ENCODE data around the gene CEP162.
"Not testable (repeated sequence)": the region's sequence is repeated elsewhere in the genome, so short reads cannot be mapped to it uniquely, and the experiment has no call there.

Gene CEP162

DNA sequence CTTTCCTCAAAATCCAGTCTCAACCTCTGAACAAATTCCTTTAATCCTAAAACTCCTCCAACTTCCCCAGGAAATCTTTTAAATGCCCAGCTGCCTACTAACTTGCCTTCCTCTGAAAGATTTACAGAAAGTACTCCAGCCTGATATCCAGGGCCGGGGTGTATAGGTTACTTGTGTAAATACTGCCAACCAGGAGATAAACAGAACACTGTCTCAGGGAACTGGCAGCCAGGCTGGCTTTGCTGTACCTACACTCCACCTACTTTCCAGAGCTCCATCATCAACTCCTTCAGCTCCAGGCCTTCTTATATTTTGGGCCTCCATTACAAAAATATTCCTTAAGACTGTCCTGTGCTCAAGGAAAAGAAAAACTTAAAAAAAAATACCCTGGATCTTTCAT, 85.9 kb downstream of the CEP162 start:
- DNase-seq, result no peak

DNA sequence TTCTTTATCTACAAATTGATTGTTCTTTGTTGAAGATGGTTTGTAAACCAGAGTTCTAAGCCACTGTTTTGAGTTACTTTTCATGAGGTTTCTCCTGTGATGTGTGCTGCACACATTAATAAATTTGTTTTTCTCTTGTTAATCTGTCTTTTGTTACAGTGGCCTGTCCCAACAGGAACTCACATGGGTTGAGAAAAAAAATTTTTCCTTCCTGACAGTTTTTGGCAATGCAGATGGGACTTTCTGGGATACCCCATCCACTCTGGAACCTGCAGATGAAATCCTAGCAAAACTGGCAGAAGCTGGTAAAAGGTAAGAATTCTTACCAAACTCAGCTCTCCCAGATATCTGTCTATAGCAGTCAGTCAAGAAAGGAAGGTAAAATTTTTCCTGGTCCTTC, 88.1 kb downstream of the CEP162 start:
- DNase-seq, result no peak

DNA sequence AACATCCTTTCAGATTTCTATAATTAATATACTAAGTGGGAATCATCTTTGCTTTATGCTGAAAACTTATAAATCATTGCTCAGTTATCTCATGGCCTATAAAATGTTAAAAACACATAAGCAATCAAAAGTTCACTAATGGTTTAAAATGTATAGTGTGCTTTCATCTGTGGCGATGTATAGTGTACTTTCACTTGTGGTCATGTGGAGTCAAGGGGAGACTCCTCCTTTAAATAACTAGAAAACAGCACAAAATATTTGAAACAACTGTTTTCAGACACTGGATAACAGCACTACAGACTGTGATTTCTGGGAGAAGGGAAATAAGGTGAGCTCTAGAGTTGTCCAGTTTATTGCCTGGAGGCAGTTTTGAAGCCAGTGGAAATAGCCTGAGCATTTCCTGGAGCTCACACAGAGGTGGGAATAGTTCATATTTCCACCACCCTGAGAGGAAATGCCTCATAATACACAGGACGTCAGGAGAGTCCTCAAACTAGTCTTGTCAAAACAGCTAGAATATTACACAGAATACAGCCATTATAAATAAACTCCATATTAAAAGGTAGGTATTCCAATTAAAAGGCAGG, 89.4 kb downstream of the CEP162 start:
- DNase-seq, result no peak

DNA sequence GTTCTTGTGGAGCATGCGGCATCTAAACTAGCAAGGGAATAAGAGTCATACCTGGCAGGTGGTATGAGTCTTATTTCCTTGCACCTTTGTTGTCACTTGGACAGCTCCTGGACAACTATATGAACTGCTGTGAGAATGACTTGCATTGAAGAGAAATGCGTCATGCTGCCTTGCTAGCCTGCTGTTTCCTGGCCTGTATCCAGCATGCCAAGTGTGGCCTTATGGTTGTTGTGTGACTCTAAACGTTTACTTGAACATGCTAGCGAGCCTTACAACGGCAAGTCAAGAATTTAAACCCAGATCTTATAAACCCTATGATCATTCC, 90.4 kb downstream of the CEP162 start:
- no peak for DNase-seq

DNA sequence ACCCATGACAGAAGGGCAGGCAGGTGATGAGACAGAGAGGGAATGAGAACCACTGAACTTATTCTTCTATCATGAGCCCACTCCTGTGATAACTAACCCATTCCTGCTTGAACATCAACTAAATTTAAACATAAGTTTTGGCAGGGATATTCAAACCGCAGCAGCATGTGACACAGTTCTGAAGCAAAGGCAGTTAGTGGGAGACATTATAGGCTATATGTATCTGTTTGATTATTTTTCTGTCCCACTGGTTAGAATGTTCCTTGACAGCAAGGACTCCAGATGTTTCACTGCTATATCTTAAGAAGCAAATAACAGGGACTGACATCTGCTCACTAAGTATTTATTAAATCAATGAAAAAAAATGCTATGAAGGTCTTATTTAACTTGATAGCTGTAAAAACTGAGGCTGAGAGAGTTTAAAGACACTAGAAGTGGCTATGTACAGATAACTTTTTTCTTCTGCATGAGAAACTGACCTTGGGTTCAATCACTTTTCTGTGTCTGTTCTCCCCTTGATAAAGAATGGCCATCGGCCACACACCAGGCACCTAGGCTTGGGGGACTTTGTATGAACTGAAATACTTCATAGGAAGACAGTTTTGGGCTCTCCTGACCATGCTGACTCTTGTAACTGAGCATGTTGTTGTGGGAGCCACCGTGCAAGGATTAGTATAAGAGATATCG, 90.9 kb downstream of the CEP162 start:
- DNase-seq, result no peak

DNA sequence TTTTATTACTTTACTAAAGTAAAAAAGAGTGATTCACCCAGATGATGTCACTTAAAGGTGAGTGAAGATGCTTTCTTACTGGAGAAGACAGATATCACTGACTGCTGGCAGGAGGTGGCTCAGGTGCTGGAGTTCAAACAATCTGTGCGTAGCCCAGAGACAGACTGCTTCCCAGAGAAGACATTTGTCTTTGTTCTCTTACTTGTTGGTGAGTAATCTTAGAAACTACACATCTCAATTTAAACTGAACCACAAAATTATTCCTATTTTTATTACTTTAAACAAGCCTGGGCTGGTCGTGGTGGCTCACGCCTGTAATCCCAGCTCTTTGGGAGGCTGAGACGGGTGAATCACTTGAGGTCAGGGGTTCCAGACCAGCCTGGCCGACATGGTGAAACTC, 92.2 kb downstream of the CEP162 start:
- no peak for DNase-seq

DNA sequence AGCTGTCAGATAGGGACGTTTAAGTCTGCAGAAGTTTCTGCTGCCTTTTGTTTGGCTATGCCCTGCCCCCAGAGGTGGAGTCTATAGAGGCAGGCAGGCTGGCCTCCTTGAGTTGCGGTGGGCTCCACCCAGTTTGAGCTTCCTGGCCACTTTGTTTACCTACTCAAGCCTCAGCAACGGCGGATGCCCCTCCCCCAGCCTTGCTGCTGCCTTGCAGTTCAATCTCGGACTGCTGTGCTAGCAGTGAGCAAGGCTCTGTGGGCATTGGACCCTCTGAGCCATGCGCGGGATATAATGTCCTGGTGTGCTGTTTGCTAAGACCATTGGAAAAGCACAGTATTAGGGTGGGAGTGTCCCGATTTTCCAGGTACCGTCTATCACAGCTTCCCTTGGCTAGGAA, 94.1 kb downstream of the CEP162 start:
- not testable (repeated sequence) for DNase-seq

DNA sequence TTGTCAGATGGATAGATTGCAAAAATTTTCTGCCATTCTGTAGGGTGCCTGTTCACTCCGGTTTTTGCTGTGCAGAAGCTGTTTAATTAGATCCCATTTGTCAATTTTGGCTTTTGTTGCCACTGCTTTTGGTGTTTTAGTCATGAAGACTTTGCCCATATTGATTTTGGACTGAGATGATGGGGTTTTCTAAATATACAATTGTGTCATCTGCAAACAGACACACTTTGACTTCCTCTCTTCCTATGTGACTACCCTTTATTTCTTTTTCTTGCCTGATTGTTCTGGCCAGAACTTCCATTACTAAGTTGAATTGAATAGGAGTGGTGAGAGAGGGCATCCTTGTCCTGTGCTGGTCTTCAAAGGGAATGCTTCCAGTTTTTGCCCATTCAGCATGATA, 97.9 kb downstream of the CEP162 start:
- not testable (repeated sequence) for DNase-seq

DNA sequence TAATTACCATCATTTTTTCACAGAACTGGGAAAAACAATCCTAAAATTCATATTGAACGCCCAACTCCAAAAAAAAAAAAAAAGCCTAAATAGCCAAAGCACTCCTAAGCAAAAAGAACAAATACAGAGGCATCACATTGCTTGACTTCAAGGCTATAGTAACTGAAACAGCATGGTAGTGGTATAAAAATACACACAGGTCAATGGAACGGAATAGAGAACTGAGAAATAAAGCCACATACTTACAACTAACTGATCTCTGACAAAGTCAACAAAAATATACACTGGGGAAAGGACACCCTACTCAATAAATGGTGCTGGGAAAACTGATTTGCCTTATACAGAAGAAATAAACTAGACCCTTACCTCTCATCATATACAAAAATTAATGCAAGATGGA, 104.3 kb downstream of the CEP162 start:
- DNase-seq, result no peak

DNA sequence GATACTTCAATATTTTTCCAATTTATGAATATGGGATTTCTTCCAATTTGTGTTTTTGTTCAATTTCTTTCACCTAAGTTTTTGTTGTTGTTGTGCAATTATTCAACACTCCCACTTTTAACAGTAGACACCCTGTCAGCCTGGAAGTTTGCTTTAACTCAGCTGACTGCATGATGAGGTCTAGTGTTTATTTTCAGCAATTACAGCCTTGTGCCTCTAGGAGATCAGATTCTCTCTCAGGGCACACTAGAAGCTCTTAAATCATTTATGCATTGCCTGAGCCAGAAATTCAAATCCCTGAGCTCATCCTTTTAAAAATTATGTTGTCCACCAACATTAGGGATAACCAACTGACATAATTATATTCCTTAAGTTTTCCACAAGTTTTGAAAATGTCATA, 108.2 kb downstream of the CEP162 start:
- DNase-seq, result no peak

DNA sequence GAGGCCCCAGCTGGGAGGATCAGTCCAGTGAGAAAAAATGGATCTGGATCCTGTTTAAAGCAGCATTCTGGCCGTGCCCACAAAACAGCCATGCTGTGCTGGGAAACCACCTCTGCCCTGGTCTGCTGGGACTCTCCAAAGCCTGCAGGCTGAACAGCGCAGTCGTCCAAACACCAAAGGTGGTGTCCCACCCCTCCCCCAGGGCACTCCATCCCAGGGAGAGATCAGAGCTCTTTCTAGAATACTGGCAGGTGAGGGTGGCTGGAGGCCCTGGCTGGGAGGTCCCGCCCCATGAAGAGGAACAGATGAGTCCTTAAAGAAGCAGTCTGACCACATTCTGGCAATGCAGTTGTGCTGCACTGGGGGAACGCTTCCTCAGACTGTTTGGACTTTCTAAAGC, 109.3 kb downstream of the CEP162 start:
- DNase-seq, result no peak

DNA sequence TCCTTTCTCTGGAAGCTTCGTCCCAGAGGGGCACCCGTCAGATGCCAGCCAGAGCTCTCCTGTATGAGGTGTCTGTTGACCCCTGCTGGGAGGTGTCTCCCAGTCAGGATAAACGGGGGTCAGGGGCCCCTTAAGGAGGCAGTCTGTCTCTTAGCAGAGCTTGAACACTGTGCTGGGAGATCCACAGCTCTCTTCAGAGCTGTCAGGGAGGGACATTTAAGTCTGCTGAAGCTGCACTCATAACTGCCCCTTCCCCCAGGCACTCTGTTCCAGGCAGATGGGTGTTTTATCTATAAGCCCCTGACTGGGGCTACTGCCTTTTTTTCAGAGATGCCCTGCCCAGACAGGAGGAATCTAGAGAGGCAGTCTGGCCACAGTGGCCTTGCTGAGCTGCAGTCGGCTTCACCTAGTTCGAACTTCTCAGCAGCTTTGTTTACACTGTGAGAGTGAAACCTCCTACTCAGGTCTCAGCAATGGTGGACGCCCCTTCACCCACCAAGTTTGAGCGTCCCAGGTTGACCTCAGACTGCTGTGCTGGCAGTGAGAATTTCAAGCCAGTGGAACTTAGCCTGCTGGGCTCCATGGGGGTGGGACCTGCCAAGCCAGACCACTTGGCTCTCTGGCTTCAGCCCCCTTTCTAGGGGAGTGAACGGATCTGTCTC, 112.4 kb downstream of the CEP162 start:
- not testable (repeated sequence) for DNase-seq

DNA sequence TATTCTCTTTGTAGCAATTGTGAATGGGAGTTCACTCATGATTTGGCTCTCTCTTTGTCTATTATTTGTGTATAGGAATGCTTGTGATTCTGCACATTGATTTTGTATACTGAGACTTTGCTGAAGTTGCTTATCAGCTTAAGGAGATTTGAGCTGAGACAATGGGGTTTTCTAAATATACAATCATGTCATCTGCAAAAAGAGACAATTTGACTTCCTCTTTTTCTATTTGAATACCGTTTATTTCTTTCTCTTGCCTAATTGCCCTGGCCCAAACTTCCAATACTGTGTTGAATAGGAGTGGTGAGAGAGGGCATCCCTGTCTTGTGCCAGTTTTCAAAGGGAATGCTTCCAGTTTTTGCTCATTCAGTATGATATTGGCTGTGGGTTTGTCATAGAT, 116.1 kb downstream of the CEP162 start:
- not testable (repeated sequence) for DNase-seq

DNA sequence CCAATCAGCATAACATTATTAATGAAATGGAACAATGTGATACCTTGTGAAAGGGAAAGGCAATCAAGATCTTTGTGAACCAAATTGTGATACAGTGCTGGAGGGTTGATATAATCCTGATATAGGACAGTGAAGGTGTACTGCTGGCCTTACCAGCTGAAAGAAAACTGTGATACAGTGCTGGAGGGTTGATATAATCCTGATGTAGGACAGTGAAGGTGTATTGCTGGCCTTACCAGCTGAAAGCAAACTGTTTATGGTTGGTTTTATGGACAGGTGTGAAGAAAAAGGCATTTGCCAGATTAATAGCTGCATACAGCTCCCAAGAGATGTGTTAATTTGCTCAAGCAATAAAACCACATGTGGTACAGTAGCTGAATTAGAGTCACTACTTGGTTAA, 119.9 kb downstream of the CEP162 start:
- no peak for DNase-seq

DNA sequence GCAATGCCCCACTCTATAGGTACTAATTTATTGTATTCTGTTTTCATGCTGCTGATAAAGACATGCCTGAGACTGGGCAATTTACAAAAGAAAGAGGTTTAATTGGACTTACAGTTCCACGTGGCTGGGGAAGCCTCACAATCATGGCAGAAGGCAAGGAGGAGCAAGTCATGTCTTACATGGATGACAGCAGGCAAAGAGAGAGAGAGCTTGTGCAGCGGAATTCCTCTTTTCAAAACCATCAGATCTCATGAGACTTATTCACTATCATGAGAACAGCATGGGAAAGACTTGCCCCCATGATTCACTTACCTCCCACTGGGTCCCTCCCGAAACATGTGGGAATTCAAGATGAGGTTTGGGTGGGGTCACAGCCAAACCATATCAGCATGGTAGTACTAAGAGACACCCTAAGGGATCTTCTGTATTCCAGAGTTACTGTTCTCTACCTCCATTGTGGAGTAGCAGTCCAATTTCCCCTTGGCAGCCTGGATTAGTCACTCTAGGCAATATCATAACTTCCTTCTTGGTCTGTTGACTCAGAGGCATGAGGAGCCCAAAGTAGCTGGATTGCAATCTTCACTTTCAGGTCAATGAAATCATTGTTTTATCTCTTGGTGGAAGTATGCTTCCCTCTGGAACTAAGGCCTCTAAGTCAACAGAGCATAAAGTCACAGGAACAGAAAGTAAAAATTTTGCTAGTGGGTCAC, 122.1 kb downstream of the CEP162 start:
- DNase-seq, result not testable (repeated sequence)

DNA sequence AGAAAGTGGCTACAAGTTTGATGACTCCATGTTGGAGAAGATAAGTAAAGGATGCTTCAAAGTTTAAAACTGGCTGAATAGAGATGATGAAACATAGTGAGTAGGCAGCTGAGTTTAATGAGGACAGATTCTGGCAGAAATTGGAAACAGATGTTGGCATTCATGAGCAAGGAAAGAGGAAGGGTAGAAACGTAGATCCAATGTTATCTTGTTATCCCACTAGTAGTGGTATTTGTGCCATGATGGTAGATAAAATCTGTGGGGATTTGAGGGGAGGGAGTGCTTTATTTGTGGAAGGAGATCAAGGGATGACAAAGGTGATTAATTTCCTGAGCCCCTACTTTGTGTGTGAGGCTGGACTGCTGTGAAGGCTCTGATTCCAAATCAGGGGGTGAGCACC, 124.4 kb downstream of the CEP162 start:
- DNase-seq, result no peak

DNA sequence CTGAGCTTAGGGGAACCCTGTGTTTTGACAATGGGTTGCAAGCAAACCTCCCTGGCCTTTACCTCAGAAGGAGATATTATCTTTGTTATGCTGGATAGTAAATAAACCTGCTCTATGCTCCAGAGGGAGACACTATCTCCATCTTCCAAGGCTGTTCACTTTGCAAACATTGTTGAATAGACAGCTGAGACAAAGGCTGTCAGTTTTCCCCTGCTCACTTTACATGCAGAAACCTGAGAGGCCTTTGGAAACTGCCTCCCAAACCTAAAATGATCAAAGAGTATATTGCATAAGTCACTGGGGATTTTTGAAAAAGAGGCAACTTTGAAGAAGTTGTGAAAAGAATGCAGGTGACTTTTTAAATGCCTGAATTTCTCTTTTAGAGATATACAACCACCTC, 132.3 kb downstream of the CEP162 start:
- DNase-seq, result no peak

DNA sequence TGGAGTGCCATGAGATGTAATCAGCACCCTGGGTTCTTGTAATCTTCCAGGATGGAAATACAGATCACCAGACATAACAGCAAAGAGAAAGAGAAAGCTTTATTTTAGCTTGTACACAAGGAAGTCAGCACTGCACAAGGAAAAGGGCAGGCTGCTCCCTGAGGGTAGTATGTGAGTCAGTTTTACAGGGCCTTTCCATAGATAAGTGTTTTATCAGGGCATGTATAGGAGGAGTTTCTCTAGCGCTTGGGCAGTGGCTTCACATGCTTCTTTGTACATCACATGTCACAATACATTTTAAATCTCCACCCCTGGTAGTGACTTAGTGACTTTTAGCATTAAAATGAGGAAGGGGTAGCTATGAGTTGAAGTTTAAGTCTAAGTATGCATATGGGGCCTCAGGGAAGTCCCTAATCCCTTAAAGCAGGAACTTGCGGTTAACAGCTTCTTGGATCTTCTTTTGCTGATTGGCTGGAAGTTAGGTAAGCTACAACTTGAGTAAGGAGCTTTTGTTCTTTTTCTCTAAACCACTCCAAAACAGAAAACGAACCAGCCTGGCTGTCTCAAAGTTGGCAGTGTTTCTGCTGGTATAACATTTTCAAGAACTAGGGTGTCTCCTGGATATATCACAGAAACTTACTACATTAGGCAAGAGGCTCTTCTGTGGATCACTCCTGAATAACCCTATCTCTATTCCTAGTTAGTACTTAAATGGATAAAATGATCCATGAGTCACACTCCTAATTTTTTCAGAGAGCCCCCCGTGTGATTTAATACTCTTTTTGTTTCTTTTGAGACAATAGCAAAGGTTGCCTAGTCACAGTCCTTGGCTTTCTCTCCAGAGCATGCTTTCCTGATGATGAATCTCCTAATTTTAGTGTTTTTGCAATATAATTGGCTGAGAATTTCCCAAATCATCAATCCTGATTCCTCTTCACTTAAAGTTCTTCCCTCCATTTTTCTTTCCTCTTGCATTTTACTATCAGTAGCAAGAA, 133.7 kb downstream of the CEP162 start:
- no peak for DNase-seq

DNA sequence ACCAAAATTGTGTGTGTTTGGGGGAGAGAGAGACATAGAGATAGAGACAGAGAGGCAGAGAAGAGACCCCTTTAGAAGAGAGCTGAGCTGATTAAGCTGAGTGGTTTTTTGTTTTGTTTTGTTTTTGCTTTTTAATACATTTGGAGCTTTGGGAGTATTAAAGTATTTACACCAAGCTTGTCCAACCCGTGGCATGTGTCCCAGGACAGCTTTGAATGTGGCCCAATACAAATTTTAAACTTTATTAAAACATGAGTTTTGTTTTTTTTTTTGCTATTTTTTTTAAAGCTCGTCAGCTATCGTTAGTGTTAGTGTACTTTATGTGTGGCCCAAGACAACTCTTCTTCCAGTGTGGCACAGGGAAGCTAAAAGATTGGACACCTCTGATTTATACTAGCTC, 137.9 kb downstream of the CEP162 start:
- DNase-seq, result no peak

DNA sequence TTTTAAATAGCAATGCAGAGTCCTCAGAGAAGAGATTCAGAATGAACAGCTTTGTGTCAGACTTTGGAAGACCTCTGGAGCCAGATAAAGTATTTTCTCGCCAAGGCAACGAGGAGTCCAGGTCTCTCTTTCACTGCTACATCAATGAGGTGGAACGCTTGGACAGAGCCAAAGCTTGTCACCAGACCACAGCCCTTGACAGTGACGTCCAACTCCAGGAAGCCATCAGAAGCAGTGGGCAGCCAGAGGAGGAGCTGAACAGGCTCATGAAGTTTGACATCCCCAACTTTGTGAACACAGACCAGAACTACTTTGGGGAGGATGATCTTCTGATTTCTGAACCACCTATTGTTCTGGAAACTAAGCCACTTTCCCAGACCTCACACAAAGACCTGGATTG, 138.4 kb downstream of the CEP162 start:
- DNase-seq, result no peak

DNA sequence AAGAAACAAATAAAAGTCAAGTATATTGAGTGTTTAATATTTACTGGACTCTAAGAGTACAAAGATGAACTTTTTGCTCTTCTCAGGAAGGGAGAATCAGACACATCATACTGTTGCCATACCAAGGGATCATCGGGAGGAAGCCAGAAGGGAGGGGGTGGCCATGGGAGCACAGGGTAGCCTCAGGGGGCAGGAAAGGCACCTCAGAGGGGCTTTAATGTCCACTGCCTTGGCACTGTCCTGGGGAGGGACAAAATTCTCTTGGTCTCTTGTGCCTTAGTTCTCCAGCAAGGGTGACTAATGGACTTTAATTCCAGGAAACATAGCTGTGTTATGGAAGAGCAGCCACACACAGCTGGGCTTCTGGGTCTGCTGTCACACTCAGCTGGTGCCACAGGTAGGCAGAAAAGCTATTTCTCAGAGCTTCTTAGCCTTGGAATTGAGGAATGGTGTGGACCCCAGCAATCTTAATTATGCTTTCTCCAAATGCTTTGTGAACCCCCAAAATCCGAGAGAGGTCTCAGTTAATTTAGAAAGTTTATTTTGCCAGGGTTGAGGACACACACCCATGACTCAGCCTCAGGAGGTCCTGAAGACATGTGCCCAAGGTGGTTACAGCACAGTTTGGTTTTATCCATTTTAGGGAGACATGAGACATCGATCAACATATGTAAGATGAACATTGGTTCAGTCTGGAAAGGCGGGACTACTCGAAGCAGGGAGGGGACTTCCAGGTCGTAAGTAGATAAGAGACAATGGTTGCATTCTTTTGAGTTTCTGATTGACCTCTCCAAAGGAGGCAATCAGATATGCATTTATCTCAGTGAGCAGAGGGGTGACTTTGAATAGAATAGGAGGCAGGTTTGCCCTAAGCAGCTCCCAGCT, 140.7 kb downstream of the CEP162 start:
- DNase-seq, result no peak

DNA sequence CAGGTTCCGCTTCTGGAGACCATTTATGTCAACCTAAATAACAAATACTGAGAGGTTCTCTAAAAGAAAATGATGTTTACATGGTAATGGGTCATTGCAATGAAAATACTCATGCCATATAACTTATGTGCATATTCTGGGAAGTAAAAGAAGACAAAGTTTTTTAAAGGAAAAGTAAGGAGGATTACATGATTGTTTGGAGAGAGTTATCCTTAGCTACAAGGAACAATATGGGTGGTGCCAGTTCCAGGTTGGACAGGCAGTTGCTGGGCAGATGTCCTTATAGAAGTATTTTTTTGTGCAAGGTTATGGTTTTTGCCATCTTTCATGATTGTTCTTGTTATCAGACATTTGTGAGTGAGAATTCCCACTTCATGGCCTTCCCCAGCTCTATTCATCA, 141.4 kb downstream of the CEP162 start:
- DNase-seq, result no peak
